AG08396 (cell line): ENCODE measurements around the gene FAM50B.

Experiments used
- DNase-seq: peaks from one replicate; pipeline ENCODE4 v3.0.0; 2012; ENCODE audit warnings: low spot score, mixed read lengths

Gene FAM50B

DNA sequence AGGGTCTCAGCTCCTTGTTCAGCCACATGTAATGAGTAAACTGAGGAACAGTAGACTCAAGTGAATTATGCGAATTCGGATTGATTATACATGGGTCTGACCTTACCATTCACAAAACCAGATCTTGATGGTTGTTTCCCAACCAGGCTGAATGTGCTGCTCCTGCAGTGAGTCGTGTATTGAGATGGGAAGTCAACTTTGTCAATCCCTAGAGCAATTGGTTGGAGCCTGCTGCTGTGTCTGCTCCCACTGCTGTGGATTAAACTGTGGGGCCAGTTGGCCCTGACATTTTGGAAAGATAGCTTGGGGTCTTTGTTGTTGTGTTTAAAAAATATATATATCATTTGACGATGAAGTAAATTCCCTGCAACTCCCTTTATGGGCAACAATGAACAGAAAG, 23.9 kb downstream of the FAM50B start:
- DNase-seq, result no peak

- no peak for DNase-seq
Measured at GRCh38 chr6:3874069-3874468, 24.9 kb downstream of the FAM50B start.

DNA sequence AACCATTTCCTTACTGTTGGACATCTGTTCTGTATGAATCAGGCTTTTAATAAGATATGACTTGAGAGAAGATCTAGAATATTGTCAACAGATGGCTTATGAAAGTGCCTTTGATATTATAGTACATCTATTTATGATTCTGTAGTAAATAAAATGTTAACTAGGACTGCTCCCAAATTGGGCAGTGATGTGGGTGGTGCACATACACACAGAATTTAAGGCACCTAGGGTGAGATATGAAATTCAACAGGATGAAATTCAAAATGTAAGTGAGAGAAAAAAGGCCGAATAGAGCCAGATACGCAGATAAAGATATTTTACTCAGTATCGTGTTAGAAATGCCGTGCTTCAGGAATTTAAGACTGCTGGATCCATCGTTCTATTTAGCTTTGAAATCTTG, 26.3 kb downstream of the FAM50B start:
- DNase-seq, result no peak

GRCh38 chr6:3876101-3876500, 26.9 kb downstream of the FAM50B start:
- no peak for DNase-seq

- DNase-seq, result no peak
Measured at GRCh38 chr6:3876866-3877265, 27.7 kb downstream of the FAM50B start.

DNA sequence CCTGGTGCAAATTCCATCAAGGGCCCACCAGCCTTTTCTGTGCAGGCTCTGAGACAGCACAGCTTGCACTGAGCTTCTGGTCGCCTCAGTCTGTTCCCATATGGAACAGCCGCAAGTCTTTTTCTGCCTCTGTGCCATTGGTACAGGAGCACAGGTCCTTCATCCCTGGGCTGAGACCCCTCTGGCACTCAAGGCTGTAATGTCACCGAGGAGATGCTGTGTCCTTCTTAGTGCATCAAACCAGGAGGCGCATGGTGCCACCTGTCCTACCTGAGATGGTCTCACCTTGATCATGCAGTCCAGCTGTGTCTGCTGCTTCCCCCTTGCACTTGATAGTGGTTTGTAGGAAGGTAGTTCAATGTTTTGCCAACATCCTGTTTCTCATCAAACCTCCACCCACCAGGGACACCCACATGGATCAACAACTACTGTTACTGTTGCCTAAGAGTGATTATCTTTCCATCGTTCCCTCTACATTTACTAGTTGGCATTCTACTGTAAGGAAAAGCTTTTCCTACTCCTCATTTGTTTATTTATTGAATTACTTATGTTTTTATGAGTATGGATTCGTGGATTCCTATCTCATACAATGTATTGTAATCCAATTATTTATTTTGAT, 29.0 kb downstream of the FAM50B start:
- DNase-seq, result no peak

DNA sequence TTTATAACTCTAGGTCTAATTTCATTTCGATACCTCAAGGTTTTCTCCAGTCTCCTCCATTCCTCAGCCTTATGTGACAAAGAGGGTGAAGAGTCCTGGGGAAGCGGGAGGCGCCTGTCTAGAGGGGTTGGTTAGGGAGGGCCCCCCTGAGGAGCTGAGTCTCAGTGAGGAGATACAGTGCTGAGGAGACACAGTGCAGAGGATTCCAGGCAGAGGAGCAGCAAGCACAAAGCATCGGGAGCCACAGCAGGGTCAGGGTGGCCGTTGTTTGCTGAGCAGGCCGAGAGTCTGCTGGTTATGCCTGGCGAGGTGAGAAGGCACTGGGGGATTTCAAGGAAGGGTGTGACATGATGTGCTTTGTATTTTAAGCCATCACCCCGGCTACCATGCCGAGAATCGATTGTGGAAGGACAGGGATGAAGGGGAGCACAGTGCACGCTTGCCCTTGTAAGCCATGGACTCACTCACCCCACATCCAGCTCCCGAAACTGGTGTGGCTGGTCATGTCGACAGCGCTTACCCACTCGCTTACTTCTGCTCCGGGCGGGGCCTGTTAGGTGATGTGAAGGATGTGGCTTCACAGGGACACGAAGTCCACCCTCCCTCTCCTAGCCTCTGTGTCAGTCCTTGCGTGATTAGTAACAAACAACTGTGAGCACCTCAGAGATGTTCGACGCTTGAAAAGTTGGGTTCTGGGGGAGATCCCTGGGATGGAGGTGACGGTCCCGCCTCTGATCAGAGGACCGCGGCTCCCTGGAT, 30.2 kb downstream of the FAM50B start:
- DNase-seq, result no peak

DNA sequence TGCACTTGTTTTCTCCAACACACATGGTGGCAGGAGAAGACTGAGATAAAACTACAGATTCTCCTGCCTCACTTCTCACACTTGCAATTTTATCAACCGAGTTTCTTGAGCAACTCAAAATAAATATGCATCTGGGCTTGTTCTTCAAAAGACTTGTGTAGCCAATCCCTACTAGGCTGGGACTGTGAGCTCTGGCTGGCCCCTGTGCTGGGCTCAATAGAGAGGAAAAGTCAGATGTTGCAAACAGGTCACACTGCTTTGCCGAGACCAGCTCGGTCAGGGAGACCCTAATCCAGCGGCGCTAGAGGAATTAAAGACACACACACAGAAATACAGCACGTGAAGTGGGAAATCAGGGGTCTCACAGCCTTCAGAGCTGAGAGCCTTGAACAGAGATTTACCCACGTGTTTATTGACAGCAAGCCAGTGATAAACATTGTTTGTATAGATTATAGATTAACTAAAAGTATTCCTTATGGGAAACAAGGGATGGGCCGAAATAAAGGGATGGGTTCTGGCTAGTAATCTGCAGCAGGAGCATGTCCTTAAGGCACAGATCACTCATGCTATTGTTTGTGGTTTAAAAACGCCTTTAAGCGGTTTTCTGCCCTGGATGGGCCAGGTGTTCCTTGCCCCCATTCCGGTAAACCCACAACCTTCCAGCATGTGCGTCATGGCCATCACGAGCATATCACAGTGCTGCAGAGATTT, 32.7 kb downstream of the FAM50B start:
- DNase-seq, result no peak

GRCh38 chr6:3882431-3882830, 33.3 kb downstream of the FAM50B start:
- DNase-seq, result no peak

GRCh38 chr6:3882866-3883265, 33.7 kb downstream of the FAM50B start:
- peak; percentile 53 for DNase-seq

GRCh38 chr6:3884007-3884745, 35.0 kb downstream of the FAM50B start:
- peak; percentile 50 for DNase-seq

DNA sequence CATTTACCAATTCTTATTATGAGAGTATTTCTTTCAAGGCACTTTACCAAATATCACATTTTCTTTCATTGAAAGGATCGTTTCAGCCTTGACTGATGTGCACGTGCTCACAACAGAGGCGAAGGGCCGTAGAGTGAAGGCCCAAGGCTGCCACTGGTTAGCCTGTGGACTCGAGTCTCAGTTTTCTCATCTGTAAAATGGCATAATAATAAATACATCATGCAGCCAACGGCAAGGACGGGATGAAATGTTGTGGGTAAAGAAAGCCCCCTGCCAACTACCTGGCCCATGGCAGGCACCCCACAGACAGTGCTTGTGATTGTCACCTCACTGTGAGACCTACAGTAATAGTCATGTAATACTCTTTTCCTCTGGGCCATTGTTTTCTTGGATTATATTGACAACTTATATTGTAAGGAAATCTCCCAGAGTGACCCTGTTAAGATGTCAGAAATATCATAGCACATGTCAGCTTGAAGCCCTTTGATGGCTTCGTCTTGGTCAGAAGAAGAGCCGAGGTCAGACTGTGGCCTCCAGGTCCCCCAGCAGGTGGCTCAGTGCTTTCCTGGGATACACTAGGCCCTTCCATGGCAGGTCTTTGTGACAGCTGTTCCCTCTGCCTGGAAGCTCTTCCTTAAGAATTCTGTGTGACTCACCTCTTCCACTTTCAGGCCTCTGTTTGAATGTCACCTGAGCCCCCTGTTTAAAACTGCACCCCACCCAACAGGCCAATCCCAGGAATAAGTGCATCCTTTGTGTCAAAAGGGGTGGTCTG, 36.3 kb downstream of the FAM50B start:
- DNase-seq, result no peak

GRCh38 chr6:3887150-3887700, 38.1 kb downstream of the FAM50B start:
- peak; percentile 43 for DNase-seq

GRCh38 chr6:3888153-3888957, 39.2 kb downstream of the FAM50B start:
- DNase-seq, result no peak

DNA sequence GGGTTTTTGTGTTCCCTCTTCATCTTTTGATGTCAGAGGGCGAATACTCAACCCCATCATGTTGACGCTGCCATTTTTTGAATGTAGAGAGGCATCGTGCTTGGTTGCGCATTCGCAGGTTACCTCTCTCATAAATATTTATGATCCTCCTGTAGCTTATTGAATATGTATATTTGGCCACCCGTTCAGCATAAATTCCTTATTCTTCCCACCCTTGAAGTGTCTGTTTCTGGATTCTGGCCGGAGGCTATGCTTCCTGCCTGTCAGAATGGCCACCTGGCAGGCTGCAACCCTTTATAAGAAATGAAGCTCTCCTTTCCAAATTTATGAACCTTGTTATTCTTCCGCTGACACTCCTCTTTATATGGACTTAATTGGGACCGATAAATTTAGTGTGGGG, 40.9 kb downstream of the FAM50B start:
- DNase-seq, result no peak

DNA sequence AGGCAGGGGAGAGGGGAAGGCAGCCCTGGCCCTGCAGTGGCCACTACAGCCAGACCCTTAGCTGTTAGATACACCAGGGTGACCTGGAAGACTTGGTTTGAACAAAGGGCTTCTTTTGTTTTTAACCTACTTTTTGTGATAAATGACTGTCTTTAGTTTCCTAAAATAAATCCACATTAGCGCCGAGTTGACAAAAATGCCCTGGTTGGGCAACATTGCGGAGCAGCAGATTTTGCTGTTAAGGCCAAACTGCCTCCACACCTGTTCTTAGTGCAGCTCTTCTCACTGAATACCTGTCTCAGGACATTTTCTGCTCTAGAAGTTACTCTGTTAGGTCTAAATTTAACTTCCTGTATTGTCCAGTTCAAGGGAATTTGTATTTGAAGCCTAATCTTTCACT, 42.7 kb downstream of the FAM50B start:
- no peak for DNase-seq

DNA sequence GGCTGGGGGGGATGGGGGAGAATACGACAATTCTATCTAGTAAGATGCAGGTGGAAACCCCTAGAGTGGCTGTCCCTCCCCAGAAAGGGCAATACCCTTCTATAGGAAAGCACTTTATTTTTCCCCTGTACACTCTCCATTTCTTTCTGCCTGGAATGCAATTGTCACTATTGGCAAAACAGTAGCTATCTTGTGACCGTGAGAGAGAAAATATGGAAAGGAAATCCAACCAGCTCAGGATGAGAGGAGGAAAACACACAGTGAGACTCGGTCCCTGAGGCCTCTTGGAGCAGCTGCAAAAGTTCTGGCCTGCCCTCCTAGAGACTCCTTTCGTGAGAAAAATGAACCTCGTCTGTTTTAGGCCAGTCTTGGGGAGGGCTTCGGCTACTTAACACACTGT, 43.4 kb downstream of the FAM50B start:
- DNase-seq, result no peak

GRCh38 chr6:3893487-3893886, 44.3 kb downstream of the FAM50B start:
- DNase-seq, result no peak

GRCh38 chr6:3893917-3894316, 44.7 kb downstream of the FAM50B start:
- no peak for DNase-seq

DNA sequence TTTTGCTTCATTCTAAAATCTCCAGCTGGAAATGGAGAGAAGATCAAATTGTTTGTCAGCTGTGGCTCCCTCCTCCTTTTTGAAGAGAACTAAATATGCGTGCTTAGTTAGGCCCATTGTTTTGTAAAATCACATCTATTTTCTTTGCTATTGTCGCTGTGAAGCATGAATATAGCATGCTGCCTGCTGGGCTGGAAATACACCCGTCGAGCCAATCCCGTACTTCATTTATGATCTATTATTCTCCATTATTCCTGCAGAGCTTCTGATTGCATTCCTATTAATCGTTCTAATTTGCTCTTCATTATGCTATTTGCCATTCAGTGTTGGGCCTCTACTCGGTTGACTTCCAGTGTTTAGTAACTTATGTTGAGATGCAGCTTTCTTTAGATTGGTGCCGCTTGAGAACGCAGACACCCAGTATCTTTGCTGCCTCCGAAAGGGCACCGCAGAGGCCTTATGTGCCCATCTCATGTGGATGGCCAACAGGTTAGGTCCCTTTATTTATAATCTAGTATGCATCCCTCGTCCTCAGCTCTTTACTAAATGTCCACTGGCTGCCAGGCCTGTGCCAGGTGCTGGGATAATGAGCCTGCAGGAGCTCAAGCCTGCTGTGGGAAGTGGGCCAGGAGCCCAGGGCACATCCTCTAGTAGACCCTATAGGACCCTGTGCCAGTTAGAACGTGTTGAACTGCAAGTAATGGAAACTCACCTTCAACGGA, 45.6 kb downstream of the FAM50B start:
- no peak for DNase-seq
